SJCRH30 (cell line): ENCODE results near the gene PIP4K2B. TPM values are rescaled to one million over a fixed set of nuclear protein-coding genes. Genes with fewer than 3 reads are reported as not detected.

Experiments used
- DNase-seq, 2 experiments: peaks; one replicate each; pipeline ENCODE4 v3.0.0-alpha.2; 2015 to 2020
- H3K27ac ChIP-seq: fragments of 250-450 bp; sonication (Bioruptor Pico); 2 replicates; pipeline ENCODE4 v1.5.1; 2020; ENCODE audit warnings: mild to moderate bottlenecking, moderate library complexity
- H3K27me3 ChIP-seq: fragments of 250-450 bp; sonication (Bioruptor Pico); 2 replicates; pipeline ENCODE4 v1.5.1; 2020; ENCODE audit warnings: mild to moderate bottlenecking, moderate library complexity
- H3K36me3 ChIP-seq: fragments of 250-450 bp; sonication (Bioruptor Pico); 2 replicates; pipeline ENCODE4 v1.5.1; 2020; ENCODE audit warnings: mild to moderate bottlenecking, moderate library complexity
- H3K4me1 ChIP-seq: fragments of 250-450 bp; sonication (Bioruptor Pico); 2 replicates; pipeline ENCODE4 v1.5.1; 2020; ENCODE audit warnings: mild to moderate bottlenecking, moderate library complexity
- H3K4me3 ChIP-seq: fragments of 250-450 bp; sonication (Bioruptor Pico); 2 replicates; pipeline ENCODE4 v1.5.1; 2020; ENCODE audit warnings: mild to moderate bottlenecking, moderate library complexity
- H3K9me3 ChIP-seq: fragments of 250-450 bp; sonication (Bioruptor Pico); replicated peaks from 2 replicates; pipeline ENCODE4 v1.5.1; 2020; ENCODE audit warnings: mild to moderate bottlenecking, moderate library complexity
- total RNA-seq: library from RNA; depleted of rRNA; stranded (reverse); fragments of >200 nt; shearing (Covaris generic); gene quantifications from 2 replicates; pipeline ENCODE4 v1.2.3, GENCODE V29; 2014

PIP4K2B gene
- total RNA-seq, 1 experiment from 2014 or later = 39.8 TPM

DNA sequence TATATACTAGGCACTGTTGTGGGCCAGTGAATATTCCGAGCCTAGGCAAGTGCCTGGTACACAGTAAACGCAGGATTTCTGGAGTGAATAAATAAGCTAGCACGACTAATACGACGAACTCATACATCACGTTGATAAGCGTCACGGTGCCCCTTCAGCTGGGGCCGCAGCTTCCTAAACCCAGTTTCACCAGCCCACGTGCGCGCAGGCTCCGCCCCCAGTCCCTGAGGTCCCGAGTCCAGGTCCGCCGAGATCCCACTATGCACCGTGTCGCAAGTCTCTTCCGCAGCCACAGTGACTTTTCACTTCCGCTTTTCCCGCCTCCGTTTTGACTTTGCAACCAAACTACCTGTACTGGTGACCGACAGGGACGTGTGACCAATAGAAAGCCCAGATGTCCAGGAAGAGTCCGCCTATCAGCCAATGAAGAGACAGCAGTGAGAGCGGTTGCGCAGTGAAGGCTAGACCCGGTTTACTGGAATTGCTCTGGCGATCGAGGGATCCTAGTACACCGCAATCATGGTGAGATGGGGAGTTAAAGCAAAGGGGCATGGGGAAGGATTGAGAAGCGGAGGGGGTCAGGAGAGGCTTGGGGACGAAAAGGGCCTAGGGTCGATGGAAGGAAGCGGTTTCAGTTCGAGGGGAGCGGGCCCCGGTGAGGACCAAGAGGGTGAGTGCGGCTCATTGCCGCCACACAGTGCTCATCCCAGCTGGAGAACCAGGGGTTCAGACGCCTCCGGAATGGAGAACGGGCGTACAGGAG, 46.9 kb downstream of the PIP4K2B start, which contains the start of gene PSMB3:
Gene PSMB3 (plus strand): TSS at position 434 of the 763 bp plus-strand sequence. CDS start 86 bp downstream, at position 520.
- no peaks in the 10 kb centered on the region for H3K27me3 ChIP-seq
- H3K4me1 ChIP-seq = peaks cover 12% of the 10 kb centered on the region
- H3K27ac ChIP-seq = peak within 1 kb of the TSS; percentile 83
- H3K9me3 ChIP-seq = no peaks in the 10 kb centered on the region
- H3K36me3 ChIP-seq = peaks cover 13% of the 10 kb centered on the region
- peak; percentile 98 to 99 for DNase-seq
- H3K4me3 ChIP-seq = peak within 1 kb of the TSS; percentile 72

DNA sequence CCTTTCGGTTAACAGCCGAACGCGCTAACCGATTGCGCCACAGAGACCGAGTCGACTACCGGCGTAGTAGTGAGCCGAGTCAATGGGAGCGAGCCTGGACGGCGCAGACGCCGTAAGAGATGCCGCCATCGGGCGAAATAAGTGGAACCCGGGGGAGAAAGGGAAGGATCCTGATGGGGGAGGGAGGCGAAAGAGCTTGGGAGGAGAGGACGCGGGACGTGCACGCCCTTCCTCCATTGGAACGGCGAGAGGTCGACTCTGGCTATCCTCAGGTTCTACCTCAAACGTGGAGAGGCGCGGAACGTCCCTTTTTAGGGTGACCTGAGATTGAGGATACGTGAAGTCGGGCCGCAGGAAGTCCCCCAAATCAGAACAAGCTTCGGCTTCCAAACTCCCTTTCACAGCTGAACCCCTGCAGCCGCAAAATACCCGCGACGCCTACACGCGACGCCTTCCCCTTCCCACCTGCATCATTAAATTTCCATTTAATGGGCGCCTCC, 47.5 kb downstream of the PIP4K2B start:
- Histone ChIP-seq H3K4me1 (peaks cover 12% of the 10 kb centered on the region), H3K9me3 (no peaks in the 10 kb centered on the region), H3K36me3 (peaks cover 8% of the 10 kb centered on the region; the same call in 1 of the 2 replicates), H3K4me3 (peak overlapping the region; percentile 72), H3K27me3 (no peaks in the 10 kb centered on the region), H3K27ac (peak overlapping the region; percentile 83)
- DNase-seq = peak; percentile 78 to 89

DNA sequence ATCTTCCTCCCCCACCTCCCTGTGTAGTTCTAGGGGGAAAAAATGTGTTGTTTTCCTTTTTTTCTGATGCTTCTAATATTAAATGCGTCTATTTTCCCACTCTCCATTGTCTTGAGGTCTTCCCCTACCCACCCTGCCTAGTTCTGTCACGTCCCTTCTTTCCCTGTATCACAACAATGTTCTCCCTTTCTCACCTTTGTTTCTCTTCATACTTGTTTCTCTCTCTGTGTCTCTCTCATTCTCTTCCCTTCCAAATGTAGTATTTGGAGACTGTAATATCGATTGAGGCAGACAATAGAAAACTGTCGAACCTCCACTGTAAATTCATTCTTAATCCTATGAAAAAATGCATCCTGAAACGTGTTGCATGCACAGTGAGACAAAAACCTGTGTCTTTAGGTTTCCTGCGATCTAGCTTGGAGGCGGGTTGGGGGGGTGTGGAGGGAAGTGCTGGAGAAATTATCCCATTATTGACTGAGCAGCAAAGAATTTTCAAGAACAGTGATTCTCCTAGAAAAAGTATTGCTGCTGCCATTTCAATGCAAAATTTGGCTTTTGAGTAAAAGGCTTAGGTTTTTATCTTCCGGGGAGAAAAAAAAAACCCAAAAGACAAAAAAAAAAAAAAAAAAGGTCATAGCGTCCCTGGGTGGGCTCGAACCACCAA, 48.1 kb downstream of the PIP4K2B start:
- Histone ChIP-seq H3K4me1 (peaks cover 17% of the 10 kb centered on the region), H3K27ac (no peak overlapping the region; the same call in 1 of the 2 replicates), H3K9me3 (no peaks in the 10 kb centered on the region), H3K36me3 (peaks cover 8% of the 10 kb centered on the region; the same call in 1 of the 2 replicates), H3K27me3 (no peaks in the 10 kb centered on the region), H3K4me3 (peak overlapping the region; percentile 72)
- DNase-seq = peak in 1 of 2 experiments; percentile 35

DNA sequence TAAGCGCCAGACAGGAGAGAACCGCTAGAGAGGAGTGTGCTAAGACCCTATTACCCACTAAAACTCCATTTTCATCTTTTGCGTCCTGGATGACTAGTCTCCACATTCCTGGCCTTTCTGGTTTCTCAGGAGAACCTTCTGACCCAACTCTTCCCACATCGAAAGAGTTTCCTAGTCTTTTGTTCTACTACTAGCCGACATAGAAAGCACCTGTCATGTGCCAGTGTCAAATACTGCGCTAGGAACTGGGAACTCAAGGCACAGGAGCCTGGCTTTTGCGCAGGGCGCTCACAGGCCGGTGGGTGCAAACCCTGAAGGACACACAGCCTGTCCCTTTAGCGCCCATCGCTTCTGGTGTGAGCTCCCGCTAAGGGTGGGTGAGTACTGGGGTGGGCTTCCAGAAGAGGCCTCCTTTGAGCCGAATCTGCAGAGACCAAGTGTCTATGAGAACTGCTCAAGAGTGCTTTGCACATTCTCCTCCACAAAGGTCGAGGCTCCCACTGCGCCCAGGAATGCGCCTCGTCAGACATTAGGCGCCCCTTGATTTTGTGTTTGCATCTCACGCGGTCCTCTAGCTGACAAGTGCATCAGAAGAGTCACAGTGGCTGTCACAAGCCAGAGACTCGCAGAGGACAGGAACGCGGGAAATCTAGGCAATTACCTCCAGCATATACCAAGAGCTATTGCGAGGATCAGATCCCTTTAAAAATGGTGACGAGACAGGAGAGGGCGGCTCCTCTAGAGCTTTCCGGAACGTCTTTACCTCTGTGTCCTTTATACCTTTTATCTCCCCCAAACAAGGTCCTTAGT, 48.8 kb downstream of the PIP4K2B start:
- Histone ChIP-seq H3K36me3 (peaks cover 3% of the 10 kb centered on the region; the same call in 1 of the 2 replicates), H3K27ac (no peak overlapping the region), H3K4me1 (peaks cover 24% of the 10 kb centered on the region), H3K9me3 (no peaks in the 10 kb centered on the region), H3K4me3 (peak overlapping the region; percentile 72), H3K27me3 (no peaks in the 10 kb centered on the region)
- no peak for DNase-seq

DNA sequence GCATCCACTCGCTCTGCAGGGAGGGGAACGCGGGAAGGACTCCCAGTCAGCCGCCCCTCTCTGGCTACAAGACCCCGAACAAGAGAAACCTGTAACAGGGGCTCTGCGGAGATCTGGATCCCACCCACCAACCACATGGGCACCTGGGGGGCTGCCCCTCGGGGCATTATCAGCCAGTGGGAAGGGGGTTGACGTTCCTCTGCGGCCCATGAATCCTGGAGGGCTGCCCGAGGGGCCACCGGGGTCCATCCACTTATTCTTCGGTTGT, 49.4 kb downstream of the PIP4K2B start:
- Histone ChIP-seq H3K4me3 (peak overlapping the region; percentile 66), H3K27ac (no peak overlapping the region; the same call in 1 of the 2 replicates), H3K27me3 (no peaks in the 10 kb centered on the region), H3K36me3 (peaks cover 3% of the 10 kb centered on the region; the same call in 1 of the 2 replicates), H3K9me3 (no peaks in the 10 kb centered on the region), H3K4me1 (peaks cover 26% of the 10 kb centered on the region)
- DNase-seq = no peak

DNA sequence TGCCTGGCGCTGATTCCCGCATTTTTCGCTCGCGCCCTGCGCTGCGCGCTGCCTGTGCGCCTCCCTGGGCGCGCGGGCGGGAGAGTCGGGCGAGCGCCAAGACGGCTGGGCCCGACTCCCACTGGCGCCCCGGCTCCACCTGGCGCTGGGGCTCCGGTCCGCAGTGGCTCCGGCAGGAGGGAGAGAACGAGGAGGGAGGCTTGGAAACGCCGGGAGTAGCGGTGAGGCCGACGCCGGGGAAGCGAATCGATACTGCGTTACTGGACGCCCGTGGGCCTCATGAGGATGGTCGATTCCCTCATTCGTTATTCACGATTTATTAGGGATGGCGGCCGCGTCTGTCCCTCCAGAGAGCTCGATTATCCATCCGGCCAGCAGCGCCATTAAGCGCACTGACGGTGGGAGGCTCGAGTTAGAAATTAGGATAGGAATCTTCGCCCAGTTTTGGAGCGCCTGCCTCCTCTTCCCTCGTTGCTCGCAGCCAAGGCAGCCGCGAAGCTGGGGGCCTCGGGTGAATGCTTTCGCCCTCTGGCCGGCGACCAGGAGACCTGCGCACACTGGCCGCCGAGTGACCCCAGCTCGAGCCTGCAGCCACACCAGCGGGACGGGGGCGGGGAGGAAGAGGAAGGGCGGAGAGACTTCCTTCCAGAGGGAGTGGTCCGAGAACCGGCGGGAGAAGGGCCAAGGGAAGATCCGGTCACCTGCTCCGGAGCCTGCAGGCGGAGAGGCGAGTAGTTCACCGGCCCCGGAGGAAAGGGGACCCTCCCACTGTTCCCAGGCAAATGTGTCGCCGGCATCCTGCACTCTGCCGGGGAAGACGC, 49.9 kb downstream of the PIP4K2B start:
- DNase-seq = peak; percentile 73

DNA sequence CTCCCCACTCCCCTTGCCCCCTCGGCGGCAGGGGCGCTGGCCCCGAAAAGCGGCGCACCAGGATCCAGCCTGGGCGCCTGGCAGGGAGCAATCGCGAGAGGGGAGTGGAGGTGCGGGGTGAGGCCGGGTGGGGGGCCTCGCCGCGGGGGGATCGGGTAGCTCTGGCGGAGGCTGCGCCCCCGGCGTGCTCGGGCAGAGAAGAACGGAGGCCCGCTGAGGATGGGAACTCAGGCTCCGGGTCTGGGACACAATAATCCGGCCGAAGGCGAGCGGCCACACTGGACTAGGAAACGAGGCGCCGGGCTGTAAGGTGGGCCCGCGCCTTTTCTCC, 50.5 kb downstream of the PIP4K2B start:
- DNase-seq = no peak
- Histone ChIP-seq H3K9me3 (no peaks in the 10 kb centered on the region), H3K27ac (peak overlapping the region; percentile 54), H3K36me3 (no peaks in the 10 kb centered on the region), H3K4me1 (peaks cover 26% of the 10 kb centered on the region), H3K4me3 (peak overlapping the region; percentile 66), H3K27me3 (no peaks in the 10 kb centered on the region)

More for the DNA sequence above, 49.9 kb downstream of the PIP4K2B start:
- Histone ChIP-seq H3K36me3 (0 out of 2 replicates have a peak, but pooled peaks cover under 1% of the 10 kb centered on the region), H3K9me3 (no peaks in the 10 kb centered on the region), H3K27ac (peak overlapping the region; percentile 54), H3K4me3 (peak overlapping the region; percentile 66), H3K4me1 (peaks cover 26% of the 10 kb centered on the region), H3K27me3 (no peaks in the 10 kb centered on the region)

DNA sequence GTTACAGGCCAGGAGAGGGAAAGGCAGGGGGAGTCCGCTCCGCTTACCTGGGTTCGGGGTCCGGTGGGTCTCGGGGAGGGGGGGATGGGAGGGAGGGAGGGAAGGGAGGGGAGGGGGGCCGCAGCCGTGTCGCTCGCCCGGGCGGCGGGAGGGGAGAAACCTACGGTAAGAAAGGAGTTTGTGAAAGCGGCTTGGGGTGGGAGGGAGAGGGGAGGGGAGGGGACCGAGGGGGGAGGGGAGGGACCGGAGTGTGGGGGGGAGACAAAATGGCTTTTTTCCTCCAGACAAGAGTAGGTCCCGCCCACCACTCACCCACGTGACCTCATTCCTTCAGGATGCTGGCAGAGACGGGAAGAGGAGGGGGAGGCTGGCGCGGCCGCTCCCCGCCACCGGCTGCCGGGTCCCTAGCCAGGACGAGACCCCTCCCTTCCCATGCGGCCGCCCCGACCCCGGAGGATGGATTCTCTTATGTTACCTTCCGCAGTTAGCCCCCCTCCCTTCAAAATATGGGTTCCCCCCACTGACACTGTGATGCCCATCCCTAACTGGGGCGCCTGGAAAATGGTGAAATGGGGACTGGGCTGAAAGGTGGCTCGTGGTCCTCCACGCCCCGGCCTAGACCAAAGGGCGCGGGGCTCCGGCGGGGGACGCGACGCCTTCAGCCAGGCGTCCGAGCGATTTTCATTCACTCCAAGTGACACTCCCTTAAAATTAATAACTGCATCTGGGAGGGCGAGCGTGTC, 51.0 kb downstream of the PIP4K2B start, which contains the start of gene PCGF2:
Gene PCGF2 (minus strand): TSS at position 188 of the 743 bp plus-strand sequence. CDS start 7,934 bp downstream, outside the sequence.
- Histone ChIP-seq H3K27me3 (no peaks in the 10 kb centered on the region), H3K27ac (peak within 1 kb of the TSS; percentile 82), H3K36me3 (no peaks in the 10 kb centered on the region), H3K4me3 (peak within 1 kb of the TSS; percentile 98), H3K9me3 (no peaks in the 10 kb centered on the region), H3K4me1 (peaks cover 29% of the 10 kb centered on the region)
- DNase-seq = peak; percentile 95

DNA sequence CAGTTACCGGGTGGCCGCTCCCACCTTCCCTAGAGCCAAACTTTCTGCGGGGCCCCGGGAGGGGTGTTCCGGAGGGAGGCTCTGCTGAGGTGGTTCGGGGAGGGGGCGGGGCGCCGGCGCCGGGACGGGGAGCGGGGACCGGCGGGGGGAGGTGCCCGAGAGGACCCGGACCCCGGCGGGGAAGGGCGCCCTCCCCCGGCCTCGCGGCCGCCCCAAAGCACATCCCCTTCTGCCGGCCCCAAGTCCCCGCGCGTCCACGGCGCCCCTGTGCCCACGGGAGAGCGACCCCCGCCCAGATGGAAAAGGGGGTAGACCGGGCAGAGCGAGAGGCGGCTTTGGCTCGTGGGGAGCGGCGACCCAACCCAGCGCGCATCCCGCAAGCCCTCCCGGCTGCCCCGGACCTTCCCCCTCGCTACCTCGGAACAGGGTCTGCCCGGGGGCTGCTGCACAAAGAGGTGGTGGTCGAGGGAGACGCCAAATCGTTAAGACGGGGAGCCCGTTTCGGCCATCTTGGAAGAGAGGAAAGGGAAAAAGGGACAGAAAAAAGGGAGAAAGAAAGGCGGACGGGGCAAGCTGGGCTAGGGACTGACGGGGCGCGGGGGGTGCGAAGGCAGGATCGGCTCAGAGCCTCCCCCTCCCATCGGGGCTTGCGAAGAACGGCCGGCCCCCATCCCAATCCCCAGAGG, 51.8 kb downstream of the PIP4K2B start:
- H3K4me3 ChIP-seq = peak overlapping the region; percentile 98
- no peaks in the 10 kb centered on the region for H3K36me3 ChIP-seq
- DNase-seq = peak; percentile 50 to 59
- H3K27me3 ChIP-seq = no peaks in the 10 kb centered on the region
- peak overlapping the region; percentile 82 for H3K27ac ChIP-seq
- H3K4me1 ChIP-seq = peaks cover 32% of the 10 kb centered on the region
- no peaks in the 10 kb centered on the region for H3K9me3 ChIP-seq

DNA sequence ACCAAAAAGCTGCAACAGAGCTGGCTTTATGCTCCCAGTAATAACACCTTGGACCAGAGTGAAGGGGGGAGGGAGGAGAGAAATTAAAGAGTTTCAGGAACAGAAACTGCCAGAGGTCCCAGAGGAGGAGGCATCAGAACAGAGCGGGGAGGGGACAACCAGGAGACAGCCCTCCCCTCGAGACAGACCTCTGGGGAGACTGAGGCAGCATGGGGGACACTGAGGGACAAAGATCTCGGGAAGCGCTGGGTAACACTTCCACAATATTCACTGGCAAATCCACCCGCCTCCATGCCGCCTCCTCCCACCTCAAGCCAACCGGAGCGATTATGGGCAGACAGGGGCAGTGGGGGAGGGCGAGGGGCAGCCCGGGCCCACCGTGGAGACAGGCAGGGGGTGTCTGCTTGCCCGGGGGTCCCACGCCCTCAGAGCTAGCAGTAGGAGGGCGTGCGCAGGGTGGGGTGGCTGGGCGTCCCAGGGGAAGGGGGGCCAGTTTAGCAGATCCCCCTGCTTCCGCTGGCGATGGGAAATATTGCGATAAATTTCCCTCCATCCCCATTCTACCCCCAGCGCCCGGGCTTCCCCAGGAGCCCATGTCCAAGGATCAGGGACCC, 52.4 kb downstream of the PIP4K2B start:
- no peak for DNase-seq
- Histone ChIP-seq H3K27me3 (no peaks in the 10 kb centered on the region), H3K27ac (no peak overlapping the region; the same call in 1 of the 2 replicates), H3K9me3 (no peaks in the 10 kb centered on the region), H3K36me3 (no peaks in the 10 kb centered on the region), H3K4me3 (peak overlapping the region; percentile 98), H3K4me1 (peaks cover 39% of the 10 kb centered on the region)

DNA sequence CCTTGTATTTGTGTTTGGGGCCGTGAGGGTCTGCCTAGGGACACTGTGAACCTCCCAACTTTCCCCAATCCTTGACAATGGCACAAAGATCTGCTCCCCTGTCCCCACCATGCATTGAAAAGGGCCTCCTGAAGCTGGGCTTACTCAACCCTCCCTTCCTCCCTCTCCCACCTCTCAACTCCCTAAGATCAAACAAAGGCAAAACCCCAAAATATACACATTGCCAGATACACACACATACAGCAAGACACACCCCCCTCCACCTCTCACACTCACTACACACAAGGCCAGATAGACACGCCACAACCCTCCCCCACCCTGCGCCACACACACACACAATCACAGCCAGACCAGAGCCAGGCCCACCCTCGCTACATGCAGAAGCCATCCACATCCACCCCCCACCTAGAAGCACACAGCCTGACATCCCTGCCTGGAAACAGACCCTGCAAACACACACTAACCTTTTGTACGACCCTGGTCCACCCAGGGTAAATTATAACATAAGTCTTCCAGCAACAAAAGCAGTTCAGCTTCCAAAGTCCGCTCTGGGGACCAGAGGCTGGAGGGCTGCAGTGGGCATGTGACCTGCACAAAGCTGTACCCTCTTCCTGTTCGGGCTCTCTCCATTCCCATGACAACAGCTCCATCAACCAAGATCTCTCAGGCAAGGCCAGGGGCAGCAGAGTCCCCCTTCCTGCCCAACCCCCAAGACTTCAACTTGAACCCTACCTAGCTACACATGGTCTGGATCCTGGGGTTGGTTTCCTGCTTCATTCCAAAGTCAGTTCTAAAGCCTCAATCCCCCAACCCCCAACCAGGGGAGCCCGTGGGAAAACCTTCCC, 53.1 kb downstream of the PIP4K2B start:
- Histone ChIP-seq H3K9me3 (no peaks in the 10 kb centered on the region), H3K27ac (no peak overlapping the region), H3K4me1 (peaks cover 43% of the 10 kb centered on the region), H3K27me3 (no peaks in the 10 kb centered on the region), H3K36me3 (no peaks in the 10 kb centered on the region), H3K4me3 (peak overlapping the region; percentile 98)
- no peak for DNase-seq

DNA sequence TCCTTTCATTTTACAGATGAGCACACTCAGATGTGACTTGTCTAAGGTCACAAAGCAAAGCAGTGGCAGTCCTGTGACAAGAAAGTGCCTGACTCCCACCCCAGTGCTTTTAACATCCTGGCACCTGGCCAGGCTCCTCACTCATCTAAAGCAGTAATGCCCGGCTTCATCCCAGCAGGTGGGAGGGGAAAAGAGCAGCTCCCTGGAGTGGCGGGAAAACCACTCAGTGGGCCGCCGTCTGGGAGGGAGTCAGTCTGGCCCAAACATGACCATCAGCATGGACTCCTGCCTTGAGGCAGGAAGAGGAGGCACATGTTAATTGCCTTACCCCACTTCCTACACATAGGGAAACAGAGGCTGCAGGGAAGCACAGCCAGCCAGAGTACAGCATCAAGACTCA, 53.8 kb downstream of the PIP4K2B start:
- no peak overlapping the region for H3K27ac ChIP-seq
- no peaks in the 10 kb centered on the region for H3K9me3 ChIP-seq
- H3K27me3 ChIP-seq = no peaks in the 10 kb centered on the region
- H3K4me3 ChIP-seq = no peak overlapping the region
- H3K4me1 ChIP-seq = peaks cover 37% of the 10 kb centered on the region
- DNase-seq = peak; percentile 55 to 70
- H3K36me3 ChIP-seq = no peaks in the 10 kb centered on the region
